ENCODE measurements around the gene MAP3K5. TPM values are rescaled to one million over a fixed set of nuclear protein-coding genes. Genes with fewer than 3 reads are reported as not detected.

The MAP3K5 gene
- total RNA-seq, 2 experiments from 2014 or later = 23.4 to 24.0 TPM

DNA sequence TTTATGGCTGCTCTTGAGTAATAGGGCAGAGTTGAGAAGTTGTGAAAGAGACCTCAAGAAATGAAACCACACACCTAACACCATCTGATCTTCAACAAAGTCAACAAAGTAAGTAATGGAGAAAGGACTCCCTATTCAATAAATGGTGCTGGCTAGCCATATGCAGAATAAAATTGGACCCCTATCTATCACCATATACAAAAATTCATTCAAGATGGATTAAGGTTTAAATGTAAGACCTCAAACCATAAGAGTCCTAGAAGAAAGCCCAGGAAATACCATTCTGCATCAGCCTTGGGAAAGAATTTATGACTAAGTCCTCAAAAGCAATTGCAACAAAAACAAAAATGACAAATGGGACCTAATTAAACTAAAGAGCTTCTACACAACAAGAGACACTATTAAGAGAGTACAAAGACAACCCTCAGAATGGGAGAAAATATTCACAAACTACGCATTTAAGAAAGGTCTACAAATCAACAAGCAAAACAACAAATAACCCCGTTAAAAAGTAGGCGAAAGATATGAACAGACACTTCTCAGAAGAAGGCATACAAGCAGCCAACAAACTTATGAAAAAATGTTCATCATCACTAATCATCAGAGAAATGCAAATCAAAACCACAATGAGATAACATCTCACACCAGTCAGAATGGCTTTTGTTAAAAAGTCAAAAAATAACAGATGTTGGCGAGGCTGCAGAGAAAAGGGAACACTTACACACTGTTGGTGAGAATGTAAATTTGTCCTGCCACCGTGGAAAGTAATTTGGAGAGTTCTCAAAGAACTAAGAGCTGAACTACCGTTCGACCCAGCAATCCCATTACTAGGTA lies 4.0 kb downstream of the MAP3K5 start:
- Mint-ChIP-seq H3K4me3 (peak overlapping the region; percentile 87), H3K27ac (peak overlapping the region; percentile 76), H3K27me3 (no peaks in the 10 kb centered on the region), H3K36me3 (ENCODE audit: low read depth) (peaks cover 54% of the 10 kb centered on the region), H3K9me3 (no peaks in the 10 kb centered on the region), H3K4me1 (peaks cover 69% of the 10 kb centered on the region)
- ChIA-PET CTCF (interaction anchor here (0.7 to 7.4 kb wide), 4 partner anchors 17 to 144 kb away, joined by 3 to 218 read pairs (median 6); no protein-coding TSS in a partner anchor), POLR2A (interaction anchor here (0.6 kb wide), 1 partner anchor 37 kb away, joined by 3 read pairs; no protein-coding TSS in a partner anchor)
- peak; percentile 11 for DNase-seq

DNA sequence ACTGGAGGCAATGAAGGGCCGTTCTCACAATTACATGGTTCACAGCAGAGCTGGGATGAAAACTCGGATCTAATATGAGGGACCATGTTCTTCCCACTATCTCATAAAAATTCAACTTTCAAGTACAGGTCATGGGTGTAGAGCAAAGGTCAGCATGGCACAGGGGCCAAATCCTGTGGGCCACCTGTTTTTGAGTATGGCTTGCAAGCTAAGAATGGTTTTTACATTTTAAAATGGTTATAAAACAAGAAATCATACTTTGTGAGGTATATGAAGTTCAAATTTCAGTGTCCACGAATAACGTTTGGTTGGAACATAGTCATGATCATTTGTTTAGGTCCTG lies 4.6 kb downstream of the MAP3K5 start:
- peak overlapping the region; percentile 87 for H3K4me3 Mint-ChIP-seq
- no peaks in the 10 kb centered on the region for H3K9me3 Mint-ChIP-seq
- H3K36me3 Mint-ChIP-seq (ENCODE audit: low read depth) = peaks cover 55% of the 10 kb centered on the region
- DNase-seq = no peak
- H3K27me3 Mint-ChIP-seq = no peaks in the 10 kb centered on the region
- POLR2A ChIA-PET = interaction anchor here (0.6 kb wide), 1 partner anchor 37 kb away, joined by 3 read pairs; no protein-coding TSS in a partner anchor
- H3K27ac Mint-ChIP-seq = peak overlapping the region; percentile 76
- peaks cover 71% of the 10 kb centered on the region for H3K4me1 Mint-ChIP-seq
- CTCF ChIA-PET = interaction anchor here (0.9 to 7.4 kb wide), 6 partner anchors 11 to 144 kb away, joined by 3 to 218 read pairs (median 5); no protein-coding TSS in a partner anchor

DNA sequence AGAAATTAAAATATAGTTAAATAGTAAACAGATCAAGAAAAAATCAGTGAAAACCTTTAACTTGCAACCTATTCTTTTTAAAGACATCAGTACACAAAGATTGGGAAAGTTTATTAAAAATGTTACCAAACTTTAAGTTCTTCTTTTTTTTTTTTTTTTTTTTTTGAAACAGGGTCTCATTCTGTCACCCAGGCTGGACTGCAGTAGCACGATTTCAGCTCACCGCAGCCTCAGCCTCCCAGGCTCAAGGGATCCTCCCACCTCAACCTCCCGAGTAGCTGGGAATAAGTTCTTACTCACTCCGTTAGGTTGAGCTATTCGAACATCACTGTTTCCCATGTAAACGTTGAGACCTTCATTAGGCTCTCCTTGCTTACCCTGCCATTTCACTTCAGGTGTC lies 5.6 kb downstream of the MAP3K5 start:
- no peak overlapping the region for H3K4me3 Mint-ChIP-seq
- ChIA-PET CTCF (interaction anchor here (0.6 to 7.4 kb wide), 10 partner anchors 8 to 143 kb away, joined by 3 to 218 read pairs (median 4); no protein-coding TSS in a partner anchor), POLR2A (interaction anchor here (0.6 kb wide), 1 partner anchor 141 kb away, joined by 3 read pairs; no protein-coding TSS in a partner anchor)
- no peak for DNase-seq
- no peak overlapping the region for H3K27ac Mint-ChIP-seq
- peaks cover 78% of the 10 kb centered on the region for H3K4me1 Mint-ChIP-seq
- no peaks in the 10 kb centered on the region for H3K27me3 Mint-ChIP-seq
- no peaks in the 10 kb centered on the region for H3K9me3 Mint-ChIP-seq
- H3K36me3 Mint-ChIP-seq (ENCODE audit: low read depth) = peaks cover 60% of the 10 kb centered on the region

DNA sequence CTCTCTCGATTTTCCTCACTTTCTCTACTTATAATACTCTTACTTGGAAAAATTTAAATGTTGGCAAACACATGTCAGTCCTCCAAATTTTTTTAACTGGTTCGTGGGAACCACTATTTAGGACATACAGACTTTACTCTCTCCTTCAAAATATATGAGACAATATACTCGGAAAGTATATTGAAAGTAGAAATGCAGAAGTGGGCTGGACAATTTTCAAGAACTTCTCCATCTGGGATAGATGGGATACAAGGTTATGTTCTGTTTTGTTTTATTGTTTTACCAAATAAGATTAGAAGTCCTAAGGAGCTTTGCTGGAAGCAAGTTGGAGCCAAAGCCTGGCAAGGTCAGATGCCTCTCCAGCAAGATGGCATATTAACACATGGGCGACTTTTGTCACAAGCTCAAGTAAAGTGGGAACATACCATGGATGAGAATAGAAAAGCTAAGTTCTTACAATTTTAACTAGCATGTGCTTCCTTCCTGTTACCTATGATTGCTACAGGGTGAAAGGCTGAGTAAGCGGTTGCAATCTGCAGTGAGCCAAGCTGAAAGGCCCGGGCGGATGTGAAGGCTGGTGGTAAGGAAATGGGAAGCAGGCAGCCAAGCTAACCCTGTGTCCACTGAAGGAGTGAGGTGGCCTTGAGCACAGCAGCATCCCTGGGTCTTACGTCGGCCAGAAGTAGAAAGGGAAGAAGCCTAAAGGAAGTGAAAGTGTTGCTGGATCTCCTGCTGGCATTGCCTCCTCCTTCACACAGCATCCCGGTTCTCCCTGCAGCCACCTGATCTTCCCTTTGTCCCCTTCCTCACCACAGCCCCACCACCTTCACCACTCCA lies 7.1 kb downstream of the MAP3K5 start:
- H3K27ac Mint-ChIP-seq = peak overlapping the region; percentile 85
- H3K27me3 Mint-ChIP-seq = no peaks in the 10 kb centered on the region
- CTCF ChIA-PET = interaction anchor here (1.0 to 1.8 kb wide), 5 partner anchors 9 to 140 kb away, joined by 3 to 12 read pairs (median 5); no protein-coding TSS in a partner anchor
- peak overlapping the region; percentile 59 for H3K4me3 Mint-ChIP-seq
- peak; percentile 46 for DNase-seq
- H3K36me3 Mint-ChIP-seq (ENCODE audit: low read depth) = peaks cover 60% of the 10 kb centered on the region
- POLR2A ChIA-PET = no interaction called here
- H3K9me3 Mint-ChIP-seq = no peaks in the 10 kb centered on the region
- H3K4me1 Mint-ChIP-seq = peaks cover 75% of the 10 kb centered on the region

DNA sequence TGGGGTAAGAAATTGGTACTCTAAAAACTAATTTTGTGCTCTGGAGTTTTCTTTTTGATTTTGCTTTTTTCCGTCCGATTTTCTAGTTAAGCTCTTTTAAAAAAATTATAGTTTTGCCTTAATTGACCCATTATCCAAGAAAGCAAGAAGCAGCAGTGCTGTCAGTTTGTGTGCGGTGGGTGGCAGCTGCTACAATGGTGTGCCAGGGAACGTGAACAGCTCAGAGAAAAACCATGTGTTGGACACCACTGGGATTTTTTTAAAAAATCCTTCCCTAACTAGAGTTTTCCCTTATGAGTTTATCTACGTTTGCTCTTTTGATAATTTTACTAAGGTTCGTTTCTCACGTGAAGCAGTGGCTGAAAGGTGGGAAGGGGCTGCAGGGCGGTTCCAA lies 8.0 kb downstream of the MAP3K5 start:
- Mint-ChIP-seq H3K4me3 (peak overlapping the region; percentile 38), H3K27me3 (no peaks in the 10 kb centered on the region), H3K27ac (peak overlapping the region; percentile 85), H3K4me1 (peaks cover 77% of the 10 kb centered on the region), H3K36me3 (ENCODE audit: low read depth) (peaks cover 57% of the 10 kb centered on the region), H3K9me3 (no peaks in the 10 kb centered on the region)
- ChIA-PET POLR2A (no interaction called here), CTCF (interaction anchor here (1.5 to 1.8 kb wide), 2 partner anchors 8 to 140 kb away, joined by 7 to 12 read pairs; partner anchors contain the start of gene MAP3K5)
- DNase-seq = no peak

DNA sequence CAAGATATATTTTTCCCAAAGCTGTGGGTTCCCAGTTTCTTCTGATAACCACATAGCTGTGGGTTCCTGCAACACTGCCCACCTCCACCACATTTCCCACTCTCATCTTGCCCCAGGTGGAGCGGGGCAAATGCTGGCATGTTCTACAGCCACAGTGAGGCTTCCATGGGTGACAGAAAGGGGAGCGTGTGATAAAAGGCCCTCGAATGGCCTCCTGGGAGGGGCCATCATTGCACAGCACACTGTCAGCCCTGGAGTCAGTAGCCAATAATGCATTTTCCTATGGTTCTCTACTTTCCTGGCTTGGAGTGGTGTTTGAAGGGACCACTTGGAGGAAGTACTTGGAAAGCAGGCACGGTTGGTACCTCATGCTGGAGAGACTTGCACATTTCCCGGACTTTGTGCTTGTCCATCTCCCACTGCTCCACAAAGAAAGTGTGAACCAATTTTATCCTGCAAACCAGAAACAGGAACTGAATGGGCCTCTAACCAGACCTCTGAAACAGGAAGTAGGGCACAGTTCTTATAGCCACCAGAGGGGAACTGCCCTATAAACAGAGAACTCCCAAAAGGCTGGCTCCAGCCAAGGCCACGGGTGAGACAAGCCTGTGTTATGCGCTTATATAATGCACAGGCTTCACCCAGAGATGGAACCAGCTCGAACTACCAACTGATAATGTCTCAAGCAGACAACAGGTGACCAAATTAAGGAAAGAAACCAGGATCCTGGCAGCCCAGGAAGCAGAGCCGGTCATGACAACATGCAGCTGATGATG lies 8.6 kb downstream of the MAP3K5 start:
- peak overlapping the region; percentile 38 for H3K4me3 Mint-ChIP-seq
- peaks cover 53% of the 10 kb centered on the region for H3K36me3 Mint-ChIP-seq (ENCODE audit: low read depth)
- H3K4me1 Mint-ChIP-seq = peaks cover 73% of the 10 kb centered on the region
- peak; percentile 11 for DNase-seq
- CTCF ChIA-PET = interaction anchor here (1.5 to 1.8 kb wide), 2 partner anchors 9 to 139 kb away, joined by 7 to 12 read pairs; partner anchors contain the start of gene MAP3K5
- peak overlapping the region; percentile 54 for H3K27ac Mint-ChIP-seq
- no peaks in the 10 kb centered on the region for H3K27me3 Mint-ChIP-seq
- H3K9me3 Mint-ChIP-seq = no peaks in the 10 kb centered on the region
- POLR2A ChIA-PET = no interaction called here

DNA sequence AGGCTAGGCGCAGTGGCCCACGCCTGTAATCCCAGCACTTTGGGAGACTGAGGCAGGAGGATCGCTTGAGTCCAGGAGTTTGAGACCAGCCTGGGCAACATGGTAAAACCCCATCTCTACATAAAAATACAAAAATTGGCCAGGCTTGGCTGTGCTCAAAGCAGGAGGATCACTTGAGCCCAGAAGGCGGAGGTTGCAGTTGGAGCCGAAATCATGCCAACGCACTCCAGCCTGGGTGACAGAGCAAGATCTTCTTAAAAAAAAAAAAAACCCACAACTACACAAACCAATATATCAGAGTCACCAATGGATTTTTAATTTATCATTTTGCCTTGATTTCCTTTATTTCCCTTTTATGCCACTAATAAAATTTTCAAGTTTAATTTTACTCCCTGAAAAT lies 9.3 kb downstream of the MAP3K5 start:
- H3K9me3 Mint-ChIP-seq = no peaks in the 10 kb centered on the region
- ChIA-PET POLR2A (no interaction called here), CTCF (interaction anchor here (1.5 kb wide), 1 partner anchor 9 kb away, joined by 7 read pairs; the partner anchor contains the start of gene MAP3K5)
- no peak overlapping the region for H3K4me3 Mint-ChIP-seq
- no peak overlapping the region for H3K27ac Mint-ChIP-seq
- H3K4me1 Mint-ChIP-seq = peaks cover 66% of the 10 kb centered on the region
- no peak for DNase-seq
- no peaks in the 10 kb centered on the region for H3K27me3 Mint-ChIP-seq
- H3K36me3 Mint-ChIP-seq (ENCODE audit: low read depth) = peaks cover 47% of the 10 kb centered on the region

DNA sequence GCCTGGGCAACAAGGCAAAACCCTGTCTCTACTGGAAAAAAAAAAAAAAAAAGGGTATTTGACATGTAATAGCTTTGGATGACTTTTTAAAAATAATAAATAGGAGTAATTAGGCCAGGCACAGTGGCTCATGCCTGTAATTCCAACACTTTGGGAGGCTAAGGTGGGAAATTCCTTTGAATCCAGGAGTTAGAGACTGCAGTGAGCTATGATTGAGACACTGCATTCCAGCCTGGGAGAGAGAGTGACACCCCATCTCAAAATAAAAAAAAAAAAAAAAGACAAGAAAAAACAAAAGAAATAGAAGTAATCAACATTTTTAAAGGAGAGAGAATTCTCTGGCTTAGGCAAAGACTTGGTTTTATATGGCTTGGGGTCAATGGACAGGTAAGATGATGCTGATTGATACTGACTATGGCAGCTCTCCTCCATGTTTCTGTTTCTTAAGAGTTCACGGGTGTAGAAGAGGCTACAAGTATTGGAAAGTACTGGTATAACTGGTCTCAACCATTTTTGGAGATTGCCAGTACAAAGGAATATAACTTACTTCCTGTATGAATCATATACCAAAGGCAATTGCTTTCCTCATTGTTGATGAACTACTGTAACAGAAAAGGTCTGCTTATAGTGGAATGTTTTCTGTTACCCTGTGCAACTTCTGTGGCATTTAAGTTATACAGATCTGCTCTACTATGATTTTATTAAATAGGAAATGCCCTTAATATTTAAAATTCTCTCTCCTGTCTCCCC lies 10.1 kb downstream of the MAP3K5 start:
- ChIA-PET CTCF (interaction anchor here (0.6 to 2.5 kb wide), 2 partner anchors 10 to 872 kb away, joined by 3 to 15 read pairs; partner anchors contain the start of gene MAP3K5), POLR2A (no interaction called here)
- no peaks in the 10 kb centered on the region for H3K9me3 Mint-ChIP-seq
- H3K36me3 Mint-ChIP-seq (ENCODE audit: low read depth) = peaks cover 40% of the 10 kb centered on the region
- H3K4me3 Mint-ChIP-seq = no peak overlapping the region
- no peak for DNase-seq
- H3K4me1 Mint-ChIP-seq = peaks cover 58% of the 10 kb centered on the region
- no peak overlapping the region for H3K27ac Mint-ChIP-seq
- H3K27me3 Mint-ChIP-seq = no peaks in the 10 kb centered on the region

DNA sequence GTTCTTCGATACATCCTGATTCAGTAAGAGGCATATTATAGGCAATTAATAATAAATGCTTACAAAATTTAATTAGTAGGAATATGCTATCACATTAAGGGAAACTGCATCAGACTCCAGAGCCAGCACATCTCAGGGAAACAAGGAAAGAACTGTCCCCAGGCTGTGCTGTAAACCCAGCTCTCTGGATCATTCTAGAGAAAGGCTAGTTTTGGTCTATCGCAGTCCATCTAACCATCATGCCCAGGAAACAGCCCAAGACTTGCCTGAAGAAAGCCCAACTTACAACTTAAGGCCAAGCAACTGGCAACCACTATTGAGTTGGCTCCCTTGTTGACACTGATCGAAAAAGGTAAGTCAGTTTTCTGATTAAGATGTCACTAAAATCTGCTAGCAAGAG lies 11.3 kb downstream of the MAP3K5 start:
- no peak overlapping the region for H3K27ac Mint-ChIP-seq
- no peaks in the 10 kb centered on the region for H3K27me3 Mint-ChIP-seq
- H3K4me3 Mint-ChIP-seq = no peak overlapping the region
- H3K9me3 Mint-ChIP-seq = no peaks in the 10 kb centered on the region
- ChIA-PET CTCF (interaction anchor here (2.5 kb wide), 1 partner anchor 11 kb away, joined by 15 read pairs; the partner anchor contains the start of gene MAP3K5), POLR2A (no interaction called here)
- DNase-seq = no peak
- H3K4me1 Mint-ChIP-seq = peaks cover 50% of the 10 kb centered on the region
- peaks cover 39% of the 10 kb centered on the region for H3K36me3 Mint-ChIP-seq (ENCODE audit: low read depth)

DNA sequence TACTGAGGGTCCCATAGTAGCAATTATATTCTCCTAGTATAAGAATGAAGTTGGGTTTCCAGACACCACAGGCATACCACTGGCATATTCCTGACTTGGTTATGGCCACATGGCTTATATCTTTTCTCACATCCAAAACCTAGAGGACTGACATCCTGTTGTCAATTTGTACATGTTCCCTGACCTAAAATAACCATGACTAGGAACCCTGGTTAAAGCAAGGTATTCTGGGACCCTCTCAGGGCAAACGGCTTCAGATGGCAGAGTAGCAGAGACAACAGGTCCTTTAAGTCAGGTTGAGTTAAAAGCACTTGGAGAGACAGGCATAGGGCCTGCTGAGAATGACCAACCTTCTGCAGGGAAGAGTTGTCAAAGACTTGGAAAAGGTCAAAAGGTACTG lies 12.6 kb downstream of the MAP3K5 start:
- no peak for DNase-seq
- peaks cover 27% of the 10 kb centered on the region for H3K36me3 Mint-ChIP-seq (ENCODE audit: low read depth)
- no peaks in the 10 kb centered on the region for H3K27me3 Mint-ChIP-seq
- POLR2A ChIA-PET = no interaction called here
- H3K4me3 Mint-ChIP-seq = no peak overlapping the region
- H3K27ac Mint-ChIP-seq = no peak overlapping the region
- CTCF ChIA-PET = no interaction called here
- H3K4me1 Mint-ChIP-seq = peaks cover 48% of the 10 kb centered on the region
- no peaks in the 10 kb centered on the region for H3K9me3 Mint-ChIP-seq

DNA sequence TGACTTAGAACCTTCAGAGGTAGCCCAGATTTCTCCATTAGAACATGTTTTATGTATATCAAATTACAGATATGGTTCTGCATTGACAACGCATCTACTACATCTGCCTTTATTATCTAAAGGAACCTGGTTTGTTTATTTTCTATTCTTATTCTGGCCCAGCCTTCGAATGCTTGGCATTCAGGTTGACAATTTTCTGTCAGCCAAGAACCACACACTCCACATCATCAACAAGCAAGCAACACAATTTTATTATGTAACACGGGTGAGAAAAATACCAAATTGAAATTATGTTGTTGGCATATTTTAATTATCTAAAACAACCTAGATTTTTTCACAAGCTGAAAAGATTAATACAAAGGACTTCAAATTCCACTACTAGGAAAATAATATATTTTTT lies 14.6 kb downstream of the MAP3K5 start:
- Mint-ChIP-seq H3K27ac (no peak overlapping the region), H3K27me3 (no peaks in the 10 kb centered on the region), H3K36me3 (ENCODE audit: low read depth) (peaks cover 18% of the 10 kb centered on the region), H3K4me3 (no peak overlapping the region), H3K9me3 (no peaks in the 10 kb centered on the region), H3K4me1 (peaks cover 43% of the 10 kb centered on the region)
- no peak for DNase-seq
- CTCF ChIA-PET = no interaction called here
- POLR2A ChIA-PET = no interaction called here

All from activated CD4-positive, alpha-beta T cell treated with anti-CD3 and anti-CD28 coated beads, Interleukin-2, amount 10 ng/mL, durations not matched to agents 7 days and 5 days (primary cell).